Measurements from ENCODE around the gene ZNF710.
A peak's percentile ranks its signal among the peaks of the same experiment; 100 is the strongest.

Gene ZNF710

DNA sequence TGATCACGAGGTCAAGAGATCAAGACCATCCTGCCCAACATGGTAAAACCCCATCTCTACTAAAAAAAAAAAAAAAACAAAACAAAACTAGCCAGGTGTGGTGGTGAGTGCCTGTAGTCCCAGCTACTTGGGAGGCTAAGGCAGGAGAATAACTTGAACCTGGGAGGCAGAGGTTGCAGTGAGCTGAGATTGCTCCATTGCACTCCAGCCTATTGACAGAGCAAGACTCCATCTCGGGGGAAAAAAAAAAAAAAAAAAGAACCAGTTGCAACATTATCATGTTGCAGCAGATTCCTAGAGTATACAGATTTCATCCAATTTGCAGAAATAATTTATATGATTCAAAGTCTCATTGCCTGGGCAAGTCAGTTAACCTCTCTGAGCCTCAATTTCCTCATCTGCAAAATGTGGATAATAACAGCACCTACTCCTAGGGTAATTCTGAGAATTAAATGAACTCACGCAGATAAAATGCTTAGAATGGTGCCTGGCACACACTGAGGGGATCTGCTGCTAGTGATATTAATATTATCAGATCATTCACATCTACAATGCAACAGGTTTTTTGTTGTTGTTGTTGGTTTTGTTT, 108.1 kb downstream of the ZNF710 start:
- DNase-seq: peak; percentile 21 to 56

DNA sequence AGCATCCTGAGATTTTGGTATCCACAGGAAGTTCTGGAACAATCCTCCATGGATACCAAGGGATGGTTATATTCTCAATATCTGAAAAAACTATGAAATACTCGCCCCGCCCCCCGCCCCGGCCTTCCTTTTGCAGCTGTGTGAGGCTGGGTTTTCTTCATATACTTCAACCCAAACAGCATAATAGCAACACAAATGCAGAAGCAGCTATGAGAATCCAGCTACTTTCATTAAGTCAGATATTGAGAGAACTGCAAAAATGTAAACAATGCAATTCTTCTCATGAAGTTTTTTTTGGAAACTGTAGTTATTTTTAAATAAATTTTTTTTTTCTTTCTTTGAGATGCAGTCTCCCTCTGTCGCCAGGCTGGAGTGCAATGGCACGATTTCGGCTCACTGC, 112.0 kb downstream of the ZNF710 start:
- DNase-seq: no peak

DNA sequence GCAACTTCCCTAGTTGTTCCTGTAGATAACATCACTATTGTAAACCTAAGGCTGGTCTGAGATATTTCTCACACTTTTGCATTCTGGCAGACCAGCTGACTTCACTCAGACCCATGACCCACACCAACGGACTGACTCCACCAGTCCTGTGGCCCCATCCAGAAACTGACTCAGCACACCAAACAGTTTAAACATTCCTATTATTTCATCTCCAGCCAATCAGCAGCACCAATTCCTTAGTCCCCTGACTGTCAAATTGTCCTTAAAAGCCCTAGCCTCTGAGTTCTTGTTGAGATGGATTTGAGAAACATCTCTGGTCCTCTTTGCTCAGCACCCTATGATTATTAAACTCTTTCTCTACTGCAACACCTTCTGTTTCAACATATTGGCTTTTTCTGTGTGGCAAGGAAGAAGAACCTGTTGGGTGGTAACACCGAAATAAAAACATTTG, 113.4 kb downstream of the ZNF710 start:
- DNase-seq: peak; percentile 60 to 82

DNA sequence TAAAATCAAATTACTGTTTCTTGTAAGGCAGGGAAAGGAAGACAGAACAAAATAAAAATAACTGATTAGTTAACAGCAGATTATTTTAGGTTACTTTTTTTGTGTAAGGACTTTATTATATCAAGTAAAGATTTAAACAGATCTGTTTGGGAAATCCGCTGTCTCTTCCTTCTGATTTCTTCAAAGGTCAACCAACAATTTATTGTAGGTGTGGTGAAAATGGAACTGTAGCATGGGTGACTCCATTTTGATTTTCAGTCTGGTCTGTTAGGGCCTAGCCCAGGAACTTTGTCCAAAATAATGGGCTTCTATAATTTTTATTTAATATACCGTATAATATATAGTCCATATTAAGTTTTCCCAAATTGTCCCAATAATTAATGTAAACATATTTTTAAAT, 114.7 kb downstream of the ZNF710 start:
- DNase-seq: no peak

DNA sequence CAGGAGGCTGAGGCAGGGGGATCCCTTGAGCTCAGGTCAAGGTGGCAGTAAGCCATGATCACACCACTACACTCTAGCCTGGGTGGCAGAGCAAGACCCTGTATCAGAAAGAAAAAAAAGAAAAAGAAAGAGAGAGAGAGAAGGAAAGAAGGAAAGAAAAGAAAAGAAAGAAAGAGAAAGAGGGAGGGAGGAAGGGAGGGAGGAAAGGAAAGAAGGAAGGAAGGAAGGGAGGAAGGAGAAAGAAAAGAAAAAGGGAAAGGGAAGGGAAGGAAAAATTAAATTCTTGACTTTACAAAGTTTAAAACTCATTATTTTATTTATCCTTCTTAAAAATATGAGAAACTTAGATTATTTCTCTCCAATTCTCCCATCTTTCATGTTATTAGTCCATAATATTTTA, 118.2 kb downstream of the ZNF710 start:
- no peak for DNase-seq

DNA sequence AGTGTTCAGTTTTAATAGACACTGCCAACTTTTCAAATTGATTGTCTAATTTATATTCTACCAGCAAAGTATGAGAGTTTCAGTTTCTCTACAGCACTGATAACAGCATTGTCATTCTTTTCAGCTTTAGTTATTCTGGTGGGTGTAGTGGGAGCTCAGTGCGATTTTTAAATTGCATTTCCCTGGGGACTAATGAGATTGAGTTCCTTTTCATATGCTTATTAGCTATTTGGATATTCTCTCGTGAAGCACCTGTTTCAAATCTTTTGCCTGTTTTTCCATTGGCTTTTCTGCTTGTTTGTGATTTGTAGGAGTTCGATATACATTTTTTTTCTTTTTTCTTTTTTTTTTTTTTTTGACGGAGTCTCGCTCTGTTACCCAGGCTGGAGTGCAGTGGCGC, 120.0 kb downstream of the ZNF710 start:
- no peak for DNase-seq

DNA sequence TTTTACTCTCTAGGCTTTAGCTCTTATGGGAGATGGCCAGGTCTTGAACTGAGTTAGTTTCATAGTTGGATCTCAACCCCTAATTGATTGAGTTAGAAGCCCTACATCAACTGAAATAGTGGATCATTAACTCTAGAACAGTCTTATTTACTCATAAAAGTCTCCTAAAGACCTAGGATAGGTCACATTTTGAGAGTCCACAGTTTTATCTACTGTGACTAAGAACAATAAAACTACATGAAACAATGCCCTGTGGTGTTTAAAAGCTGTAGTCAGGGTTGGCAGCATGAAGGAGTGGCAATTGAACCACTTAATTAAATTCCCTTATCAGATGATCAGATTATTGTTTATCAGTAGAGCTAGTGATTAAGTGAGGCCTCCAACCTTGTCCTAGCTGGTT, 123.4 kb downstream of the ZNF710 start:
- no peak for DNase-seq

DNA sequence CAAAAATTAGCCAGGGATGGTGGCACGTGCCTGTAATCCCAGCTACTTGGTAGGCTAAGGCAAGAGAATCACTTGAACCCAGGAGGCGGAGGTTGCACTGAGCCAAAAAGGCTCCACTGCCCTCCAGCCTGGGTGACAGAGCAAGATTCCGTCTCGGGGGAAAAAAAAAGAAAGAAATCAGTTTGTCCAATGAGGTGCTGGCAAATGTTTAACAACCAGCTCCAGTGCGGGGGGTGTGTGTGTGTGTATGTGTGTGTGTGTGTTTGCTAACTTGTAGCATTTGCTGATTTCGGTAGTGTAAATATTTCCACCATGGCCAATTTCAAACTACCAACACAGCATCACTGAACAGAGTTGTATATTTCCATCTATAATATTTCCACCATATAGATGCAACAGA, 124.9 kb downstream of the ZNF710 start:
- DNase-seq: no peak

DNA sequence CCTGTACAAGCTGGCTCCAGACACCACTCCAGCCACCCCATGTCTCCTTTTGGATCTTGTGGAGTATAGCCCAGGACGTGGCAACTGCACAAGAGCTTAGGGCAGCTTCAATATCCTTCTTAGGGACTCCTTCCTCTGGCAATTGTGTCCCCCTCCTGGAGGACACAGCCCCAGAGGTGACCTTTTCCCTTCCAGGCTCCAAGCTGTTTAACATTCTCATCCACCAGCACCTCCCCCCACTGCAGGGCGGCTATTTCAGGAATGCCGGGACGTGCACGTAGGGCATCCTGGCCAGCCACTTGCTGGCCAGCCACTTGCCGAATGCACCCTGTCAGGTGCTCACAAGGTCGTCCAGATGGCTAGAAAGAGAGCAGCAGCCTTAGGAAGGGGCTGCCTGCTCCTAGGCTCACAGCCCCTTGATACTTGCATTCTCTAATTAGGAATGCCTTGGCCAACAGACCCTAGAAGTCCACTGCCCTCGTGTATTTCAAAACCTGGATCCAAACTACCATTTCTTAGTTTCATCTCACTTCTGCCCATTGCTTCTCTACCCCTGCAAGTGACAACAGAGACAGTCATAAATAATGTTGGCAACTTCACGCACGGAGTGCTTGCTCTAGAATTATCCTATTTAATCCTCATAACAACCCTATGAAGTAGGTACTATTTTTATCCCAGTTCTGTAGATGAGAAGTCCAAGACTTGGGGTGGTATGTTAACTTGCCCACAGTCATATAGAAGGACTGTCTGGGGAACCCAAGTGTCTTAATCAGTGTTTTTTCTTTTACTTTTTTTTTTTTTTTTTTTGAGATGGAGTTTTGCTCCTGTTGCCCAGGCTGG, 125.7 kb downstream of the ZNF710 start:
- no peak for DNase-seq

DNA sequence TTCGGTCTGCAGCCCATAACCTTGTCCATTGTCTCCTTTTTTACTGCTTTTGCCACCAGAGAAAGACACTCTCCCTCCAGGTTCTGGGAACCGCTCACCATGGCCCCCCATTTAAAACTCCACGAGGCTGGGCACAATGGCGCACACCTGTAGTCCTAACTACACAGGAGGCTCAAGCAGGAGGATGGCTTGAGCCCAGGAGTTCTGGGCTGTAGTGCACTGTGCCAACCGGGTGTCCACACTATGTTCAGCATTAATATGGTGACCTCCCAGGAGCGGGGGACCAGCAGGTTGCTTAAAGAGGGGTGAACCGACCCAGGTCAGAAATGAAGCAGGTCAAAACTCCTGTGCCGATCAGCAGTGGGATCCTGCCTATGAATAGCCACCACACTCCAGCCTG, 129.2 kb downstream of the ZNF710 start:
- DNase-seq: no peak

All from inflammatory macrophage (primary cell).